Airway epithelial cell (primary cell): ENCODE measurements around the gene CBX5. TPM values are rescaled to one million over a fixed set of nuclear protein-coding genes. Genes with fewer than 3 reads are reported as not detected.

ENCODE experiments used
- total RNA-seq: library from RNA; depleted of rRNA; stranded (reverse); fragments of >200 nt; gene quantifications from 2 replicates; pipeline ENCODE4 v1.2.3, GENCODE V29; 2015

The CBX5 gene
- 30.5 and 45.4 TPM in 2 replicates for total RNA-seq

DNA sequence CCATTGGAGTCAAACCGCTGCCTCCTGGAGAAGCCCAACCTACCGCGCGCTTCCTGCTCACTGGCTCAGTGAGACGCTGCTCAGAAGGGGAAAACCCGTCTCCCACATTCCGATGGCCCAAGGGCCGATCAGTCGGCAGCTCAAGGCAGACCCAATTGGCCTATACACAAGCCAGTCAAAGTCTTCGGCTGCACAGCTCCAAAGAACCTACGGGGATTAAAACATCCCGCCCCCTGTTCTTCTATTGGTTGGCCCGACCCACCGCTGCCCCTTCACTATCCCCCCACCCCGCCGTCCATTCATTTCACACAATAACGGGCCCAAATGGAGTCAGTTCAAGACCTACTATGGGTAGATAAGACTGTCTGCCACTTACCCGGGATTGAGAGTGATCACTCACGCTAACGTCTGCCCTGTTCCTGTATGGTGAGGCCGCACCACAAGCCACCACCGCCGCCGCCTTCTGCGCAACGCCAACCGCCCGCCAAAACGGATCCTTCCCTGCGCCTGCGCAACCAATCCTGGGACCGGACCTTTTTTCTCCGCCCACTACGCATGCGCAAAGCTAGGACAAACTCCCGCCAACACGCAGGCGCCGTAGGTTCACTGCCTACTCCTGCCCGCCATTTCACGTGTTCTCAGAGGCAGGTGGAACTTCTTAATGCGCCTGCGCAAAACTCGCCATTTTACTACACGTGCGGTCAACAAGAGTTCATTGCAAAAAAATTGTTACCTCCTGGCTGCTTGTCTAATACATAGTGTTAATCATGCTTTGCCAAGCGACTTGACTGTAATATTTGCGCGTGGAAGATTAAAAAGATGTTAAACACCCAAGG, at the start of gene CBX5:
Gene CBX5, minus strand, starts transcription at position 491 of the 836 bp plus-strand sequence. CDS start 22,472 bp downstream, outside the sequence.

DNA sequence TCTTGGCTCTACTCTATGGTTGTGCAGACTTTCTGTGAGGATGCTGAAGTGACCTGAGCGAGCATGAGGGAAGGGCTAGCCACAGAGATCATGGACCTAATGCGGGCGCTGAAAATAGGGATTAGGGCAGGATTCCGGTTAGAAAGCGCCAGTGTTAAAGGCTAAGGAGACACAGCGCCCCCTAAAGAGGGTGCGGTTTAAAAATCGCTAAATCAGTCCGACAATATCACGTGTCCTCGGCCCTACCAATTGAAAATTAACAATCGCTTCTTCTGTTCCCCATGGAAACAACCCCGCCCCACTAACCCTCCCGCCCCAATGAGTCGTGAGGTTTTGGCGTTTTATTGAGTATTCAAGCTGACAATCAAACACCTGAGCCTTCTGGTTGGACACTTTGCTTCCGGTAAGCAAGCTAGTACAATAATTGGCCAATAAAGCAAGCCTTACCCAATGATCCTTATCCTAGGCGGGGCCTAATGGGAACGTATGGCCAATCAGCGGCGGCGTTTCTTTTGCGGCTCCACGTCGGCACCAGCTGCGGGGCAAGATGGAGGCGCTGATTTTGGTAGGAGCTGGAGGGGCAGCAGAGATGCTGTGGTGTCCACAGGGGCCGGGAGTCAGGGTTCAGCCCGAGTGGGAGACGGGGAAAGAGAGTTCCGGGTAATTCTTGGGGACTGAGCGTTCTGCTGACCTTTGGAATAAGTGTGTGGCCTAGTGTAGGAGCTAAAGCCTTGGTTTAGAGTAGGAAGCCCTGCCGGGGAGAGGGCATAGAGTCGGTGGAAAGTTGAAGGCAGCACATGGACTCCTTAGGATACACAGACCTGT, 44.9 kb upstream of the CBX5 start, which contains the start of gene COPZ1:
Gene COPZ1, plus strand, starts transcription at position 515 of the 825 bp plus-strand sequence. Its CDS starts 33 bp downstream, at position 548.

DNA sequence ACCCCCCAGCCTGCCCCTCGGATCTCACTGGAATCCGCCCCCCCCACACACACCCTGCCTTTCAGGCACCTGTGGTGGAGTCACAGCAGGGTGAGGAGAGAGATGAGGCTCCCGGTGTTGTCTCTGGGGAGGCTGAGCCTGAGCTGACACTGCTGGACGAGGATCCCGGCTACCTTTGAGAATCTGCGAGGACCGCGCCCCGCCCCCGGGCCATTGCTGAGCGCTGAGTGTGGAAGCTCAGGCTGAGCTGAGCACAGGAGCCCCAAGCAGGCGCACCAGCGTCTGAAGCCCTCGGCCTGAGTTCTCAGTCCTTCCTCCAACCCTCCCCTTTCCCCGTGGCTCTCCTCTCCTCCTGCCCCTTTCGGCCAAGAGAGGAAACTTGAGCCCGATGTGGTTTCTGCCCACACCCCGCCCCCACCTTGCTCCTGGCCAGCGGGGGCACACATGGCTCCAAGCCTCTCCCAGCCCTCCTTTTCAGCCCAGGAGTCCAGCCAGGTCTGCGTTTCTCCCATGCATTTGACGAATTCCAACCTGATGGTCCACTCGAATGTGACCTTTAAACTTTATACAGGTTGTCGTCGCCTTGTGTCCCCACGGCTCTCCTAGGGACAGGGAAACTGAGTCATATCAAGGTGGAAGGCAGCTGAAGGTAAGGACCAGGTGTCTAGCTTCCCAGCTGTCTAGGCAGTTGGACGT, 21.0 kb upstream of the CBX5 start, which contains the start of gene NFE2:
Gene NFE2, minus strand, starts transcription at position 284 of the 696 bp plus-strand sequence. CDS start 5,767 bp downstream, outside the sequence.

DNA sequence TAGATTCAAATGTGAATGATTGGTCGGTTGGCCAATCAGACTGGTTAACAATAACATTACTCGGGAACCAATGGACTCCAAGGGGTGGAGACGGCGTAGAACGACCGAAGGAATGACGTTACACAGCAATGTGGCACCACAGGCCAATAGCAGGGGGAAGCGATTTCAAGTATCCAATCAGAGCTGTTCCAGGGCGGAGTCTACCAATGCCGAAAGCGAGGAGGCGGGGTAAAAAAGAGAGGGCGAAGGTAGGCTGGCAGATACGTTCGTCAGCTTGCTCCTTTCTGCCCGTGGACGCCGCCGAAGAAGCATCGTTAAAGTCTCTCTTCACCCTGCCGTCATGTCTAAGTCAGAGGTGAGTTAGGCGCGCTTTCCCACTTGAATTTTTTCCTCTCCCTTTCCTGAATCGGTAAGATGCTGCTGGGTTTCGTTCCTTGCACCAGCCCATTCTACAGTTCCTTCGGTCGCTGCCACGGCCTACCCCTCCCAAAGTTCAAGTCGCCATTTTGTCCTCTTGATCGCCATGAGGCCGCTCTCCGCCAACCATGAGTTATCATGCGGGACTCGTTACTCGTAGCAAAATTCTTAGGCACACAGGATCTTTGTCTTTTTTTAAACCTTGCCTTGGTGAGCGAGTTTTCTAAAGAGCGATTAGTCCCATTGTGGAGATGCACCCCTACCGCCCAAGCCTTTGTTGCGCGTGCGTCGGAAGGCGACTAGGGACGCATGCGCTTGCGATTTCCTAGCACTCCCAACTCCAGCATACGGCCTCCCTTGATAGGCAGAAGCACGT, 742 bp upstream of the CBX5 start, which contains the start of gene HNRNPA1:
Gene HNRNPA1, plus strand, starts transcription at position 259 of the 793 bp plus-strand sequence. Its CDS starts 82 bp downstream, at position 341.

Other genes starting within 250 kb of the CBX5 start
- gene HOXC5, start 247.1 kb downstream of the CBX5 start, total RNA-seq: not detected in 2 replicates
- not detected in 2 replicates for gene HOXC4, start 226.3 kb downstream of the CBX5 start, total RNA-seq
- gene SMUG1, start 91.1 kb downstream of the CBX5 start, total RNA-seq: 32.5 and 49.6 TPM in 2 replicates
- gene HNRNPA1, start 604 bp upstream of the CBX5 start, total RNA-seq: 550 and 607 TPM in 2 replicates
- gene NFE2, start 20.9 kb upstream of the CBX5 start, total RNA-seq: not detected in 2 replicates
- gene COPZ1, start 45.0 kb upstream of the CBX5 start, total RNA-seq: 114 and 170 TPM in 2 replicates
- not detected in 2 replicates for gene GPR84, start 84.4 kb upstream of the CBX5 start, total RNA-seq
- 33.3 and 52.3 TPM in 2 replicates for gene ZNF385A, start 104.6 kb upstream of the CBX5 start, total RNA-seq
- 73.7 and 91.3 TPM in 2 replicates for gene ITGA5, start 139.1 kb upstream of the CBX5 start, total RNA-seq
- not detected in 2 replicates for gene GTSF1, start 193.5 kb upstream of the CBX5 start, total RNA-seq
- gene NCKAP1L, start 217.6 kb upstream of the CBX5 start, total RNA-seq: 0.05 TPM in 1 of 2 replicates, not detected in the other